Right lobe of liver (tissue), 4 donors: ENCODE measurements around the gene OR56A5.

ENCODE experiments used
- CTCF ChIP-seq, 4 donors: fragments of 200-600 bp in 3 of 4; fragments of 450-650 bp in 1 of 4; IDR thresholded peaks; one replicate each; pipeline versions ENCODE4 v1.5.1 to v1.8.0; 2016 to 2022; ENCODE audit warnings: antibody characterized with exemption in 4 of 4, mild to moderate bottlenecking in 2 of 4
- POLR2A ChIP-seq: fragments of 450-650 bp; IDR thresholded peaks from one replicate; pipeline ENCODE4 v1.6.1; 2017; ENCODE audit warnings: antibody characterized with exemption, mild to moderate bottlenecking
- donor health status: DM: no; HTN: no; CAD: no.
- donor health status: DM: no; HTN: no; CAD: no.
- donor health status: DM: no; HTN: yes; CAD: no.

GRCh38 chr11:5983443-5983842 is 15.1 kb upstream of the OR56A5 start:
- TF ChIP-seq CTCF (IDR thresholded peaks at IDR 0.05) (no peak), POLR2A (no peak)
